ENCODE data around the gene RAB8B. TPM values are rescaled to one million over a fixed set of nuclear protein-coding genes. Genes with fewer than 3 reads are reported as not detected.
A peak's percentile ranks its signal among the peaks of the same experiment; 100 is the strongest.

Gene RAB8B
- polyA plus RNA-seq, 1 donor = 23.2 TPM

DNA sequence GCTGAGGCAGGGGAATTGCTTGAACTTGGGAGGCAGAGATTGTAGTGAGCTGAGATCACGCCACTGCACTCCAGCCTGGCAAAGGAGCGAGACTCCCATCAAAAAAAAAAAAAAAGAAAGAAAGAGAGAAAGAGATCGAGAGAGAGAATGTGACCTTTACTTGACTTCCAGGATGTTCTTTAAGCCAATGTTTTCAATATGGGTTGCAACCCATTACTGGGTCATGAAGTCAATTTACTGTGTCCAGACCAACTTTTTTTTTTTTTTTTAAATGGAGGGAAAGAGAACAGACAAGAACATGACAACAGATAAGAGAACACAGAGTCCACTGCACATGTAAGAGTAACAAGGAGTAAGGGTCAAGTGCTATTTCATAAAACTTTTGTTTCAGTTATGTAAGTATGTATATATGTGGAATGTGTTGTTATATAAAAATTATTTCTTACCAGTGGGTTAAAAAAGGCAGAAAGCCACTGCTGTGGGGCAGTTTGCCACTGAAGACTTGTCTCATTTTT lies 29.8 kb downstream of the RAB8B start:
- H3K9me3 ChIP-seq (ENCODE audit: control insufficient read depth, low read depth, low read length) = no peaks in the 10 kb centered on the region
- H3K4me3 ChIP-seq (ENCODE audit: low read length) = no peak overlapping the region
- no peaks in the 10 kb centered on the region for H3K27me3 ChIP-seq (ENCODE audit: control insufficient read depth, insufficient read depth, low read length)
- H3K4me1 ChIP-seq (ENCODE audit: control insufficient read depth, insufficient read depth, low read length) = peaks cover 18% of the 10 kb centered on the region
- H3K36me3 ChIP-seq (ENCODE audit: control insufficient read depth, insufficient read depth, low read length) = no peaks in the 10 kb centered on the region
- WGBS (ENCODE audit: insufficient coverage, low lambda C conversion rate) = no CpG with 5 or more reads among the region's 3 CpGs
- DNase-seq = peak in 1 of 2 donors; percentile 73
- peak overlapping the region; percentile 67 for H3K27ac ChIP-seq (ENCODE audit: low read length)

DNA sequence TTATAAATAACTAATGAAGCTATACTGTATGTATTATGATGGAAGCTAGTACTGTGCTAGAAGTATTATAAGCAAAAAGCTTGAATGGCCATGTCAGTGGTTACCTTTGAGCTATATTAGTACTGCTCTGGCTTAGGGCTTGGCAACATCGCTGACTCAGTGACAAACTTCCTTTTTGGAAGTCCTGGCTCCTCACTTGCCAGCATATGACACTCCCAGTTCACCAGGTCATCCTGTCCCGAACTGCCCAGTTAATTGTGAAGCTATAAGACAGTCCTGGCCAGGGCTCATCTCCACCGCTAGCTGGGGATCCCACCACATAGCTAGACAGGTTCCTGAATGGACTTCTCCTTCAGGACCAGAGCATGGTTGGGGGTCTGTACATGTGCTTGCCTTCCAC lies 31.9 kb downstream of the RAB8B start:
- Histone ChIP-seq H3K36me3 (ENCODE audit: control insufficient read depth, insufficient read depth, low read length) (no peaks in the 10 kb centered on the region), H3K27me3 (ENCODE audit: control insufficient read depth, insufficient read depth, low read length) (no peaks in the 10 kb centered on the region), H3K4me3 (ENCODE audit: low read length) (no peak overlapping the region), H3K9me3 (ENCODE audit: control insufficient read depth, low read depth, low read length) (no peaks in the 10 kb centered on the region), H3K4me1 (ENCODE audit: control insufficient read depth, insufficient read depth, low read length) (peaks cover 18% of the 10 kb centered on the region), H3K27ac (ENCODE audit: low read length) (no peak overlapping the region)
- no CpG with 5 or more reads among the region's 3 CpGs for WGBS (ENCODE audit: insufficient coverage, low lambda C conversion rate)
- DNase-seq = no peak

DNA sequence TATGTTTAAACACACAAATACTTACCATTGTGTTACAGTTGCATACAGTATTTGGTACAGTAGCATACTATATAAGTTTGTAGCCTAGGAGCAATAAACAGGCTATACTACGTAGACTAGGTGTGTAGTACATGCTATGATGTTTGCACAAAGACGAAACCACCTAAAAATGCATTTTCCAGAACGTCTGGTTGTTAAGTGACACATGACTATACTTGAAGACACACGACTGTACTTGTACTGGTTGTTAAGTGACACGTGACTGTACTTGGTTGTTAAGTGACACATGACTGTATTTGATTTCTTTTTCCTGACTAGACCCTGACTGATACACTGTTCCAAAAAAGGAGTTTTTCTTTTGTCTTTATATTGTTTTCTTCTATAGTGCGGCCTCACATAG lies 34.1 kb downstream of the RAB8B start:
- Histone ChIP-seq H3K9me3 (ENCODE audit: control insufficient read depth, low read depth, low read length) (no peaks in the 10 kb centered on the region), H3K27ac (ENCODE audit: low read length) (no peak overlapping the region), H3K36me3 (ENCODE audit: control insufficient read depth, insufficient read depth, low read length) (no peaks in the 10 kb centered on the region), H3K4me3 (ENCODE audit: low read length) (no peak overlapping the region), H3K4me1 (ENCODE audit: control insufficient read depth, insufficient read depth, low read length) (peaks cover 11% of the 10 kb centered on the region), H3K27me3 (ENCODE audit: control insufficient read depth, insufficient read depth, low read length) (no peaks in the 10 kb centered on the region)
- WGBS (ENCODE audit: insufficient coverage, low lambda C conversion rate) = 100% methylated on average over 1 of the region's 6 CpGs
- DNase-seq = peak in 1 of 2 donors; percentile 42

DNA sequence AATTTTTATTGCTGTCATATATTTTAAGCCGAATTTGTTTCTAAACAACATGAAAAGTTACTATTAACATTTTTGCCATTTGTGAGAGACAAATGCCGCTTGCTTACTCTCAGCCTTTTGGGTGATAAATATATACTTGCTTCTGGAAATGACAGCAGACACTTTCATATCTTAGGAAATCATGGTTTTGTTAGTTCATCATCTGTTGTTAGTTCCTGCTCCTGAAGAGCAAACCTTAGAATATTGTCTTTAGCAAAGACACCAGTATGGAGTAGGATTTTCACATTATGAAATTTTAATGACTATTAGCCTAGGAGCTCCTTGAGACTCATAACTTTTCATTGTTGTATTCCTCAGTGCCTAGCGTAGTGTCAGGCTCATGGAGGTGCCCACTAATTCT lies 36.0 kb downstream of the RAB8B start:
- no peak for DNase-seq
- H3K36me3 ChIP-seq (ENCODE audit: control insufficient read depth, insufficient read depth, low read length) = no peaks in the 10 kb centered on the region
- H3K4me1 ChIP-seq (ENCODE audit: control insufficient read depth, insufficient read depth, low read length) = no peaks in the 10 kb centered on the region
- no peak overlapping the region for H3K27ac ChIP-seq (ENCODE audit: low read length)
- WGBS (ENCODE audit: insufficient coverage, low lambda C conversion rate) = 95% methylated on average over 2 of the region's 3 CpGs
- no peak overlapping the region for H3K4me3 ChIP-seq (ENCODE audit: low read length)
- no peaks in the 10 kb centered on the region for H3K27me3 ChIP-seq (ENCODE audit: control insufficient read depth, insufficient read depth, low read length)
- H3K9me3 ChIP-seq (ENCODE audit: control insufficient read depth, low read depth, low read length) = no peaks in the 10 kb centered on the region

DNA sequence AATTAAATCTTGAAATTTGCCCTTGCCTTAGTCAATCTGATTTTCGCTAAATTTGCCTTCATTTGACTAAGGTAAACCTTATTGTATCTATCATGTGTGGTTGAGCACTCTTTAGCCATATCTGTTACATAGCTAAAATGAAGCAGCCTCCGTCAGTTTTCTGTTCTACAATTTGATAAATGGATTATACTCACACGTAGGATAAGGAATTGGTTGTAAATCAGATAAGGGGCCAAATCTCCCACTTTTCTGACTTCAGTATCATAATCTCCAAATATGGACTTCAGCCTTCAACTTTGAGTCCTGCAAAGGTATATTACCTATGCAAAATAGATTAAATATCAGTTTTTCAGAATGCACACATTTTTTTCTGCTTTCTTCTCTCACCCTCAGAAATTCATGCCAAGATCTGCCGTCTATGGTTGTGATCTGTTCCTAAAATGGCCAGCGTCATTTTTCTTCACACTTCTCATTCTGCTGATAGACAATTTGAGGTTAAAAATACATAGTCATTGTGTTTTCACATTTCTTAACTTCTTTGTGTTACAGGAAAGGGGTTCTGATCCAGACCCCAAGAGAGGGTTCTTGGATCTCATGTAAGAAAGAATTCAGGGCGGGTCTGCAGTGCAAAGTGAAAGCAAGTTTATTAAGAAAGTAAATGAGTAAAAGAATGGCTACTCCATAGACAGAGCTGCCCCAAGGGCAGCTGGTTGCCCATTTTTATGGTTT lies 36.9 kb downstream of the RAB8B start:
- WGBS (ENCODE audit: insufficient coverage, low lambda C conversion rate) = 60% methylated on average over 3 of the region's 6 CpGs
- no peaks in the 10 kb centered on the region for H3K4me1 ChIP-seq (ENCODE audit: control insufficient read depth, insufficient read depth, low read length)
- H3K9me3 ChIP-seq (ENCODE audit: control insufficient read depth, low read depth, low read length) = no peaks in the 10 kb centered on the region
- H3K27ac ChIP-seq (ENCODE audit: low read length) = no peak overlapping the region
- no peak for DNase-seq
- no peaks in the 10 kb centered on the region for H3K27me3 ChIP-seq (ENCODE audit: control insufficient read depth, insufficient read depth, low read length)
- H3K36me3 ChIP-seq (ENCODE audit: control insufficient read depth, insufficient read depth, low read length) = no peaks in the 10 kb centered on the region
- H3K4me3 ChIP-seq (ENCODE audit: low read length) = no peak overlapping the region

DNA sequence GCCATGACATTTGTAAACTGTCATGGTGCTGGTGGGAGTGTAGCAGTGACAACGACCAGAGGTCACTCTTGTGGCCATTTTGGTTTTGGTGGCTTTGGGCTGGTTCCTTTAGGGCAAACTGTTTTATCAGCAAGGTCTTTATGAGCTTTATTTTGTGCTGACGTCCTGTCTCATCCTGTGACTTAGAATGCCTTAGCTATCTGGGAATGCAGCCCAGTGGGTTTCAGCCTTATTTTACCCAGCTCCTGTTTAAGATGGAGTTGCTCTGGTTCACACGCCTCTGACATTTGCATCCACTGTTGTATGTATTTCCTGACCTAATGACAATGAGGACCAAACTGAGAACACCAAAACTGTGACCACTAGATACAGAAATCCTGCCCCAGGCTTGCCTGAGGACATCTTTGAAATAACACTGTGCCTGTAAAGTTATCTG lies 37.6 kb downstream of the RAB8B start:
- Histone ChIP-seq H3K36me3 (ENCODE audit: control insufficient read depth, insufficient read depth, low read length) (no peaks in the 10 kb centered on the region), H3K4me3 (ENCODE audit: low read length) (no peak overlapping the region), H3K27me3 (ENCODE audit: control insufficient read depth, insufficient read depth, low read length) (no peaks in the 10 kb centered on the region), H3K9me3 (ENCODE audit: control insufficient read depth, low read depth, low read length) (no peaks in the 10 kb centered on the region), H3K4me1 (ENCODE audit: control insufficient read depth, insufficient read depth, low read length) (no peaks in the 10 kb centered on the region), H3K27ac (ENCODE audit: low read length) (no peak overlapping the region)
- no CpG with 5 or more reads among the region's 3 CpGs for WGBS (ENCODE audit: insufficient coverage, low lambda C conversion rate)
- no peak for DNase-seq

DNA sequence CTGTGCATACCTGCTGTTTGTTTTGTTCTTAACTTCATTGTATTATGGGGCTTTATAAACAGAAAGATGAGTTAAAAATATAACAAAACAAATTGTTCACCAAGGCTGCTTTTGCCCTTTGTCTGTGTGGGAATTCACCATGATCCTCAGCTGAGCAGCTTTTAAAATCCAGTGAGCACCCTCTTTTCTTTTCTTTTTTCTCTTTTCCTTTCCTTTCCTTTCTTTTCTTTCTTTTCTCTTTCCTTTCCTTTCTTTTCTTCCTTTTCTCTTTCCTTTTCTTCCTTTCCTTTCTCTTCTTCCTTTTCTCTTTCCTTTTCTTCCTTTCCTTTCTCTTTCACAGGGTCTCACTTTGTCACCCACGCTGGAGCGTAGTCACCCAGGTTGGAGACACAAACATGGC lies 38.3 kb downstream of the RAB8B start:
- H3K27ac ChIP-seq (ENCODE audit: low read length) = no peak overlapping the region
- no peak overlapping the region for H3K4me3 ChIP-seq (ENCODE audit: low read length)
- no peaks in the 10 kb centered on the region for H3K36me3 ChIP-seq (ENCODE audit: control insufficient read depth, insufficient read depth, low read length)
- H3K4me1 ChIP-seq (ENCODE audit: control insufficient read depth, insufficient read depth, low read length) = no peaks in the 10 kb centered on the region
- no peaks in the 10 kb centered on the region for H3K9me3 ChIP-seq (ENCODE audit: control insufficient read depth, low read depth, low read length)
- no peaks in the 10 kb centered on the region for H3K27me3 ChIP-seq (ENCODE audit: control insufficient read depth, insufficient read depth, low read length)
- WGBS (ENCODE audit: insufficient coverage, low lambda C conversion rate) = 100% methylated on average over 2 of the region's 2 CpGs
- DNase-seq = no peak

DNA sequence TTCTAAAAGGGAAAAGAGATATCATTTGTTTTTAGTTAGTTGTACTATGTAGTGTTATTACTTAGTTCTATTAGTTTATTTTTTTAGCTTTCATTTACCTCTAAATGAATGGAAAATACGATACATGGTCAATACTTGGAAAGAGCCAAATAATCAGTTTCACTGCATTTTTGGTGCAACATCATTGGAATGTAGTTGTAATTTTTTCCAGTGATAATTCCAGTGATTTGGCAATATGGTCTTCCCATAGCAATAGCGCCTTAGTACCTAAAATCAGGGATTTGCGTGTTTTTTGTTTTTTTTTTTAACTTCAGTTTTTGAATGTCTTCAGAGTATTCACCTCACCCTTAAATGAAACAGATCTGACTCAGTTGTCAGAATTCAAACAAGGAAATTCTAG lies 41.8 kb downstream of the RAB8B start:
- Histone ChIP-seq H3K27ac (ENCODE audit: low read length) (no peak overlapping the region), H3K4me1 (ENCODE audit: control insufficient read depth, insufficient read depth, low read length) (peaks cover 14% of the 10 kb centered on the region), H3K4me3 (ENCODE audit: low read length) (no peak overlapping the region), H3K36me3 (ENCODE audit: control insufficient read depth, insufficient read depth, low read length) (no peaks in the 10 kb centered on the region), H3K27me3 (ENCODE audit: control insufficient read depth, insufficient read depth, low read length) (no peaks in the 10 kb centered on the region), H3K9me3 (ENCODE audit: control insufficient read depth, low read depth, low read length) (no peaks in the 10 kb centered on the region)
- 100% methylated on average over 3 of the region's 3 CpGs for WGBS (ENCODE audit: insufficient coverage, low lambda C conversion rate)
- DNase-seq = no peak

DNA sequence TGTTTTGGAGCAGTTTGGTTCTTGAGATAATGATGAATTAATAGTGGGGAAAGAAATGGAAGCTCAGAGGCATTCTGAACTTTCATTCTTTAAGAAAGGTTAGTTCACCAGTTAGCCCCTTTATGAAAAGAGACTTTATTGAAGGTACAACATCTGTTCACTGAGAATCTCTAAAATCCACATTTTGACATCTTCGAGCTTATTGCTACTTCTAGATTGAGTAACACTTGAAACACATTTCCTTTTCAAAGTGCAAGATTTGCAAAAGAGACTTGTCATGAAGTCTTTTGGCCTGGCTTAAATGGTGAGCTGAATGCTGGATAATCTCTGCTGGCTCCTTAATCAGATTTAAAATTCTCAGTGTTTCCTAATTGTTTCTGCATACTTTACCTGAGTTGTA lies 42.3 kb downstream of the RAB8B start:
- no CpG with 5 or more reads among the region's 1 CpG for WGBS (ENCODE audit: insufficient coverage, low lambda C conversion rate)
- no peak for DNase-seq
- no peak overlapping the region for H3K27ac ChIP-seq (ENCODE audit: low read length)
- no peak overlapping the region for H3K4me3 ChIP-seq (ENCODE audit: low read length)
- H3K36me3 ChIP-seq (ENCODE audit: control insufficient read depth, insufficient read depth, low read length) = no peaks in the 10 kb centered on the region
- no peaks in the 10 kb centered on the region for H3K9me3 ChIP-seq (ENCODE audit: control insufficient read depth, low read depth, low read length)
- peaks cover 14% of the 10 kb centered on the region for H3K4me1 ChIP-seq (ENCODE audit: control insufficient read depth, insufficient read depth, low read length)
- no peaks in the 10 kb centered on the region for H3K27me3 ChIP-seq (ENCODE audit: control insufficient read depth, insufficient read depth, low read length)

DNA sequence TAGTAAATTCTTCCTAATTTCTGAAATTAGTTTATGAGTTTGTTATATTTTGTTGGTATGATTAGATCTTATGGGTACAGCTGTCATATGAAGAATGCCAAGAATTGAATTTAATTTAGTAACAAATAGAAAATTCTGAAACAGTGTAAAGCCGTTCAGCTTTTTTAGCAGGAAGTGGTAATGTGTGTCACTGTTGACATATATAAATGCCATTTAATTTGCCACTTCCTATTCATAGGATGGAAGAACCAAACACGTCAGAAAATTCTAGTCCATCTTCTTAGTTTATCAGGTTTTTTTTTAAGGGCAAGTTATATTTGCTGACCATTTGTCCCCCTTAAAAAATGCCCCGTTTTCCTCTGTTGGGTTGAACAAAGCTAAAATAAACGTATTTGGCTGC lies 43.0 kb downstream of the RAB8B start:
- Histone ChIP-seq H3K27me3 (ENCODE audit: control insufficient read depth, insufficient read depth, low read length) (no peaks in the 10 kb centered on the region), H3K4me1 (ENCODE audit: control insufficient read depth, insufficient read depth, low read length) (peaks cover 14% of the 10 kb centered on the region), H3K9me3 (ENCODE audit: control insufficient read depth, low read depth, low read length) (no peaks in the 10 kb centered on the region), H3K27ac (ENCODE audit: low read length) (no peak overlapping the region), H3K36me3 (ENCODE audit: control insufficient read depth, insufficient read depth, low read length) (no peaks in the 10 kb centered on the region), H3K4me3 (ENCODE audit: low read length) (no peak overlapping the region)
- DNase-seq = no peak
- 85% methylated on average over 4 of the region's 4 CpGs for WGBS (ENCODE audit: insufficient coverage, low lambda C conversion rate)

DNA sequence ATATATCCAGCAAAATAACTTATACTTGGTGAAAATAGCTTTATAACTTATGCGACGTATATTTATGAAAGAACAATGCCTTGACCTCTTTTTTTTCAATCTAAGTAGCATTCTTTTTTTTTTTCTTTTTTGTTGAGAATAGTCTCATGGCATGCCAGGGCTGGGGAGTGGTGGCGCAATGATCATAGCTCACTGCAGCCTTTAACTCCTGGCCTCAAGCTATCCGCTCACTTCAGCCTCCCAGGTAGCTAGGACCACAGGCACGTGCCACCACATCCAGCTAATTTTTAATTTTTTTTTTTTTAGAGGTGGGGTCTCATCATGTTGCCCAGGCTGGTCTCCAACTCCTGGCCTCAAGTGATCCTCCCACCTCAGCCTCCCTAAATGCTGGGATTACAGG lies 43.5 kb downstream of the RAB8B start:
- Histone ChIP-seq H3K36me3 (ENCODE audit: control insufficient read depth, insufficient read depth, low read length) (no peaks in the 10 kb centered on the region), H3K4me1 (ENCODE audit: control insufficient read depth, insufficient read depth, low read length) (peaks cover 14% of the 10 kb centered on the region), H3K27ac (ENCODE audit: low read length) (no peak overlapping the region), H3K27me3 (ENCODE audit: control insufficient read depth, insufficient read depth, low read length) (no peaks in the 10 kb centered on the region), H3K9me3 (ENCODE audit: control insufficient read depth, low read depth, low read length) (no peaks in the 10 kb centered on the region), H3K4me3 (ENCODE audit: low read length) (no peak overlapping the region)
- WGBS (ENCODE audit: insufficient coverage, low lambda C conversion rate) = no CpG with 5 or more reads among the region's 5 CpGs
- no peak for DNase-seq

Measured in large intestine (tissue), 3 donors.